Activated CD4-positive, alpha-beta T cell treated with anti-CD3 and anti-CD28 coated beads for 48 hours (primary cell): ENCODE measurements around the gene PPTC7.
A peak's percentile ranks its signal among the peaks of the same experiment; 100 is the strongest.
"Not testable (repeated sequence)": the region's sequence is repeated elsewhere in the genome, so short reads cannot be mapped to it uniquely, and the experiment has no call there.

ENCODE experiments used
- DNase-seq: peaks from one replicate; pipeline ENCODE4 v3.0.0-alpha.2; 2020

PPTC7 gene

DNA sequence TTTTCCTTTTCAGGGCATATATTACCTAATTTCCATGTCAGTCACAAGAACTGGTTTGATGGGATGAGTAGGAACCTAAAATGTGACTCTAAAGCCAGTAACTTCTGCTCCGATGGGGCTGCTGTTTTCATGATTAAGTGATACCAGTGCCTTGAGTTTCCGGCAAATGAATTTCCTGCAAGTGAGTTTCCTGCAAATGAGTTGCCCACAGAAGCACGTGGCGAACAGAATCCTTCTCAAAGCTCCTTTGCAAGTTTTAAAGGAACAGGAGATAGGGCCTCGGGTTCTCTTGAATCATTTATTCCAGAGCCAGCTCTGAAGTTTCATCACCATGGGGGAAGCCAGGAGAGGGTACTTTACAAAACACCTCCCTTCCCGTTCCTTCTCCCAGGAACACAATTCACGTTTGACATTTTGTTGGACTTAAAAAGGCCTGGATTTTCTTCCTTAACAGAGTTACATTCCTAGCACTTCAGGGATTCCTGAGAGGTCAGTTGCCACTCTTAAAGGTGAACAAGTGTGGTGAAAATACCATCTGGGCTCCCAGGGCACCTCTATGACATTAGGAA lies 2.2 kb upstream of the PPTC7 start:
- peak; percentile 64 for DNase-seq

DNA sequence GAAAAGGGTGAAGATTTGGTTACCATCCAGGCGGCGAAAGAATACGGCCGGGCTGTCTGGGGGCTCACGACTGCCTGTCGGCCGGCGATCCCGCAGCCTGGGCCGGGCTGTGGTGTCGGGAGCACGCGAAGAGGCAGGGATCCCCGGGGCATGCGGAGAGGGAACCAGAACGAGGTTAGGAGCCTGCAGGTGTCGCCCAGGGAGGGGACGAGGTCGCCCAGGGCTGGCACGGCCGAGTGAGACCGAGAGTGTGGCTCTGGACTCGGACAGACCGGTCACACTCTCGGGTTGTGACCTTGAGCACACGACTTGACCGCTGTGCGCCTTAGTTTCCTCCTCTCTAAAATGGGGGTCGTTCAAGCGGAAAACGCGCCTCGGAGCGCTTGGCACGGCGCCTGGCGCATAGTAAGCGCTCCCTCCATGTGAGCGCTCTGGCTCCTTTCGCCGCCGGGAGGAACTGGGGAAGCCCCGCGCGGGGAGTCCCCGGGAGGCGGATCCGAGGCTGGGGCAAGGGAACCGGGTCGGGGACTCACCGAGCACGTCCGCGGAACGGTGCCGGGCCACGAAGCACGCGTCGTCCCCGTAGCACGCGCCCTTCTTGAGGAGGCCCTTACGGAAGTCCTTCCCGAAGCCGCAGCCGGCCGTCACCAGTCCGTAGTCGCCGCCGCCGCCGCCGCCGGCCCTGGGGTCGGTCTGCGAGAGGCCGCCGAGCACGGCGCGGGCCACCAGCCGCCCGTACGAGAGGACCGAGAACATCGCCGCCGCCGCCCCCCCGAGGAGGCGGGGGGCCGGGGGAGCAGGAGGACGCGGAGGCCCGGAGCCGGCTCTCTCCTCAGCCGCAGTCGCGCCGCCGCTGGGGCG lies 612 bp downstream of the PPTC7 start:
- peak; percentile 81 for DNase-seq

DNA sequence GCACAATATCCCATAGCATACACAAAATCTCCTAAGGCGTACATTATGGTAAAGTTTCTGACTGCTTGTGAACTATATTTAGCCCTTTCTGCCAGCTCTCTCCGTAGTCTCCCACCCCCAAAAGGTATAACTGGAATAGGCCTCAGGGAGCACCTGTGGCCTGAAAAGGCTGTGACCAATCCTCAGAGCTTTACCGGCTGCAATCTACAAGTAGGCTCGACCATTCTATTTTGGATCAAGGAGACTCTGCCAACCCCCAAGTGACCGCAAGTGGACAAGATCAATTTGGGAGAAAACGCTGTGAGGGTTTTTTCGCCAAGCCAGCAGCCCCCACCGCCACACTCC lies 1.2 kb downstream of the PPTC7 start:
- DNase-seq, result no peak

DNA sequence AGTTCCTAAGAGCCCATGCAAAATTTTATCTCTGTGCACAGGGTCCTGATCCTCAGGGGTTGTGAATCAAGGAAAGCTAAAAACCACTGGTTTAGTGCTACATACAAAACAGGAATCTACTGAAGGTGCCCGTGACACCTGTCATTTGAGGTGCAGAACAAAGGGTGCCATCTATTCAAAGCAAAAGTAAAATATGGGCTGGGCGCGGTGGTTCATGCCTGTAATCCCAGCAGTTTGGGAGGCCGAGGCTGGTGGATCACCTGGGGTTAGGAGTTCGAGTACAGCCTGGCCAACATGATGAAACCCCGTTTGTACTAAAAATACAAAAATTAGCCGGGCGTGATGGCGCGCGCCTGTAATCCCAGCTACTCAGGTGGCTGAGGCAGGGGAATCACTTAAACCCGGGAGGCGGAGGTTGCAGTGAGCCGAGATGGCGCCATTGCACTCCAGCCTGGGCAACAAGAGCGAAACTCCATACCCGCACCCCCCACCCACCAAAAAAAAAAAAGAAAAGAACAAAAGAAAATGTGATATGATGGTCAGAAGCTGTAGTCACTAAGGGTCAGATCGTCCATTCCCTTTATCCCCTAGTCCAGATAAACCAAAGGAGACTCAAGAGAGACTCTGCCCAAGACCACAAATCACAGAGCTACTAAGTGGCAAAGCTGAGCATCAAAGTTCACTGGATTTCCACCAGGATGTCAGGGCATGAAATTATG lies 3.4 kb downstream of the PPTC7 start:
- DNase-seq, result peak; percentile 27

DNA sequence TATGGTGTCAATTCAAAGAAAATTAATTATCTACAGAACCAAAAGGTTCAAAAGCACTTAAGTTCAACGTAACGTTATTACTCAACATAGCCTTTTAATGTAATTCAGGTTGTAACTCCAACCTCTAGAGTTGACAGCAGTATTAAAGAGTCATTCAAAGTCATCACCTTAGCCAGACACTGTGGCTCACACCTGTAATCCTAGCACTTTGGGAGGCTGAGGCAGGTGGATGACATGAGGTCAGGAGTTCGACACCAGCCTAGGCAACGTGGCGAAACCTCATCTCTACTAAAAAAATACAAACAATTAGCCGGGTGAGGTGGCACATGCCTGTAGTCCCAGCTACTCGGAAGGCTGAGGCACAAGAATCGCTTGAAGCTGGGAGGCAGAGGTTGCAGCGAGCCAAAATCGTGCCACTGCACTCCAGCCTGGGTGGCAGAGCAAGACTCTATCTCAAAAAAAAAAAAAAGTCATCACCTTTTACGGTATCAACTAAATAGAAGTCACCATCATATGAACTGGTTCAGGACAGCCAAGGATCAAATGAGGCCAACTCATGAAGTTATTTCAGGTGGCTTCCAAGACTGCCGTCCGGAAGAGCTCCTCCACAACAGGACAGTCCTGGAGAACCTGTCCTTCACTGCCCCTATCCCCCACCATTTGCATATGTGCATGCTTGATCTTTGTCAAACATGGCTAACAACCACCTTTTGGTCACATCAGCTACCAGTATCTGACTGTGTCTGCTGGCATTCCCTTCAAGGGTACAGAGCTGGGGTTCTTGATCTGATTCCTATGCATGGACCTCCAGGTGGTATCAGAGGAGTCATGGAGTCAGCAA lies 4.2 kb downstream of the PPTC7 start:
- peak; percentile 61 for DNase-seq

DNA sequence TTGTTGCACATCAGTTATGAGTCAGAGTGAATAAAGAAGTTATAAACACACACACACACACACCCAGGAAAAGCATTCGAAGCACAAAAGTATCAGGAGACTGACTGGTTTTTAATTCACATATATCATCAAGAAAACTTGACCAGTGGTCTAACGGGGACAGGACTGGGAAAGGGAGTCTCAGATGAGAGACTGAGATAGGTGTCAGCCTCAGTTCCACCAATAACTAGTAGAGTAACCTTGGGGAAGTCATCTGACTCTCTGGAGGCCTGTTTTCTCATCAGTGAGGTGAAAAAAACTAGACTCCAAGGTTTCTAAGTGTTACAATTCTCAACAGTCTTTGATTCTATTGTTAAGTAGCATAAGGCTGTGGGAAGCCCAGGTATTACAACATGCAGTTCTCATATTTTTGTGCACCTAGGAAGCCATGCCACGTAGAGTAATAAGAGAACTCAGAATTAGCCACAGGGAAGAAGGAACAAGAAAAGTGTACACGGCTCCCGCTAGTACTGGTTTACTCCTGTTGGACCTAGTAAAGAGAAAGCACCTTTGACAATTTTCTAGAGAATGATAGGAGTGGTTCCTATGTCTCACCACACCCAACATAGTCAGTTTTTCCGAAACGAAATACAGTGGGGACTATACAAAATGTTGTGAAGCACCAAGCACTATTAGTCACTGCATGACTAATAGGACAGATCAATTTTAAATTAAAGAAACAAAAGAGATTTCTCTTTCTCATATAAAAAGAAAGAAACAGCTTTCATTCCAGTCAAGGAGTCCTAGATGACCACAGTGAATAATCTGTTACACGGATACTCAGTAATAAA lies 5.0 kb downstream of the PPTC7 start:
- DNase-seq, result peak; percentile 56

DNA sequence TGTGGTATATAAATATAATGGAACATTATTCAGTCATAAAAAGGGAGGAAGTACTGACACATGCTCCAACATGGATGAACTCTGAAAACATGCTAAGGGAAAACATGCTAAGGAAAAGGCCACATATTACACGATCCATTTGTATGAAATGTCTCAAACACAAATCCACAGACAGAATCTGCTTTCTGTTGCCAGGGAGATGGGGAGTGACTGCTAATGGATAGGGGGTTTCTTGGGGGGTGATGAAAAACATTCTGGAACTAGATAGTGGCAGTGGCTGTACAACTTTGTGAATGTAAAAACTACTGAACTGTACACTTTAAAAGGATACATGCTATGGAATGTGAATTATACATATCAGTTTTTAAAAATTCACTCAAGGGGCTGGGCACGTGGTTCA lies 6.6 kb downstream of the PPTC7 start:
- DNase-seq, result no peak

DNA sequence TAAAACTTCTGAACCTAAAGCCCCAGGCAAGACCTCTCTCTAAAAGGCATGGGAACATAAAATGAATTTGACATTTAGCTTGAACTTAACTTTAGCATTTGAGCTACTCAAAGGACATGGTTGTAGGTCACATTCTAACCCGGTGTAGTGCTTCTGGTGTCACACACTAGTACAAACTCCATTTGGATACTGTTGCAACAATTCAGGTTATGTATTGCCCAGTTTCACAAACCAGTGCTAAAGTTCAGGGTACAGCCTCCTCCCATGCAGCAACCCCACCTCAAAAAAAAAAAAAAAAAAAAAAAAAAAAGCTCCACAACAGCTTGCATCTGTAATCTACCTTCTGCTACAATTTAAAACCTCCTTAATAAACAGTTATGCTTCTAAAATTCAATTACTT lies 7.8 kb downstream of the PPTC7 start:
- DNase-seq, result no peak

DNA sequence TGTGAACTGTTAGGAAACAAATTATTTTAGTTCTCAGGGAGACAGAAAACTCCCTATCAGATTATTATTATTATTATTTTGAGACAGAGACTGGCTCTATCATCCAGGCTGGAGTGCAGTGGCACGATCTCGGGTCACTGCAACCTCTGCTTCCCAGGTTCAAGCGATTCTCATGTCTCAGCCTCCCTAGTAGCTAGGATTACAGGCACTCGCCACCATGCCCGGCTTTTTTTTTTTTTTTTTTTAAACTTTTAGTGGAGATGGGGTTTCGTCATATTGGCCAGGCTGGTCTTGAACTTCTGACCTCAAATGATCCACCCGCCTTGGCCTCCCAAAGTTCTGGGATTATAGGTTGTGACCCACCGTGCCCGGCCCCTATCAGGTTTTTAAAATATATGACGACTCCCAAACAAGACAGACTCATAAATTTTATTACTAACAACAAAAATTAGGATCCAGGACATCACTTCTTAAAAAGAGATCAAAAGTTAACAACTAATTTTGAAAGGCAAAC lies 8.3 kb downstream of the PPTC7 start:
- DNase-seq, result not testable (repeated sequence)

DNA sequence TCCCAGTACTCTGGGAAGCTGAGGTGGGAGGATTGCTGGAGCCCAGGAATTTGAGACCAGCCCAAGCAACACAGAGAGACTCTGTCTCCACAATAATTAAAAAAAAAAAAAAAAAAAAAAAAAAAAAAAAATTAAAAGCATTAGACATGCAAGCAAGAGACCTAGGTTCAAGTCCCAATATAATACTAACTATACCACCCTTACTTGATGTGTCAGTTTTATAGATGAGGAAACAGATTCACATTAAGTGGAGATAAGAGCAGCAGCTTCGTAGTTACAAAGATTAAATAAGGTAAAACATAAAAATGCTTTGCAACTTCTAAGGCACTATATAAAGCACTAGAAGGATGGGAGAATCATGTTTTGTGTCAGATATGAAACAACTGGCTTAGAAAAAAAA lies 9.1 kb downstream of the PPTC7 start:
- DNase-seq, result no peak

DNA sequence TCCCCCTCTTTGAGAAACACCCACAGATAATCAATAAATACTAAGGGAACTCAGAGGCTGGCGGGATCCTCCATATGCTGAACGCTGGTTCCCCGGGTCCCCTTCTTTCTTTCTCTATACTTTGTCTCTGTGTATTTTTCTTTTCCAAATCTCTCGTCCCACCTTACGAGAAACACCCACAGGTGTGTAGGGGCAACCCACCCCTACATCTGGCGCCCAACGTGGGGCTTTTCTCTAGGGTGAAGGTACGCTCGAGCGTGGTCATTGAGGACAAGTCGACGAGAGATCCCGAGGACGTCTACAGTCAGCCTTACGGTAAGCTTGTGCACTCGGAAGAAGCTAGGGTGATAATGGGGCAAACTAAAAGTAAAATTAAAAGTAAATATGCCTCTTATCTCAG lies 12.3 kb downstream of the PPTC7 start:
- DNase-seq, result not testable (repeated sequence)

DNA sequence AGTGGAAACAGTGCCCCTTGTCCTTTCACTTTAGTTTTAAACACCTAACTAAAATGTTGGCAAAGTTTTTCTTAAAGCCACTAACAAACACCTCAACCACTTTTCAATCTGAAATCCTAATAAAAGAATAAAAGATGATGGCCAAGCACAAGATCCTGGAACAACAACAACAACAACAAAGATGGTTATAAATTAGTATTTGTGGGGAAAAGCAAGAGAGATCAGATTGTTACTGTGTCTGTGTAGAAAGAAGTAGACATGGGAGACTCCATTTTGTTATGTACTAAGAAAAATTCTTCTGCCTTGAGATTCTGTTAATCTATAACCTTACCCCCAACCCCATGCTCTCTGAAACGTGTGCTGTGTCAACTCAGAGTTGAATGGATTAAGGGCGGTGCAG lies 13.3 kb downstream of the PPTC7 start:
- not testable (repeated sequence) for DNase-seq

DNA sequence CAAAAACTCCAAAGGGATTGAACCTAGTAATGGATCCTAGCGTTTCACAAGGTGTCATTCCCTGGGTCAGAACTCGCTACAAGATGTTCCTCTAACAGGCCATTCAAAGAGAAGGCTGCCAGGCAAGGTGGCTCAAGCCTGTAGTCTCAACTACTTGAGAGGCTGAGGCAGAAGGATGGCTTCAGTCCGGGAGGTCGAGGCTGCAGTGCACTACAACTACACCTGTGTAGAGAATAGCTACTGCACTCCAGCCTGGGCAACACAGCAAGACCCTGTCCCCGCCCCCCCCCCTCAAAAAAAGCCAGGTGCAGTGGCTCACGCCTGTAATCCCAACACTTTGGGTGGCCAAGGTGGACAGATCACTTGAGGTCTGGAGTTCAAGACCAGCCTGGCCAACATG lies 14.4 kb downstream of the PPTC7 start:
- no peak for DNase-seq

DNA sequence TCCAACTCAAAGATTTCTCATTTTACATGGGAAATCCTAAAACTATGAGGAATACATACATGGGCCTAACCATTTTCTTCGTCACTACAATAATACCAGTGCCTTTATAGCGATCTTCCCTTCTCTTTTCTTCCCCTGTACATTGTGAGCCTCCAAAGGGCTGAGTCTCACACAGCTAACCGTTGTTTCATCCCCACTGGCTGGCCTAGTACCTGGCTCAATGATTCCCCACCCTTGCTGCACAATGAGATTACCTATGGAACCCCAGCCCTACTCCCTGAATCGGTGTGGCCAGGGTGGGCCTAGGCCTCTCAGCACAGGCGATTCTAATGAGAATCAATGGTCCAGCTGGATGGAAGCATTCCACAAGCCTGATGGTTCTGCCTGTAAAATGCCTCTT lies 16.1 kb downstream of the PPTC7 start:
- no peak for DNase-seq

DNA sequence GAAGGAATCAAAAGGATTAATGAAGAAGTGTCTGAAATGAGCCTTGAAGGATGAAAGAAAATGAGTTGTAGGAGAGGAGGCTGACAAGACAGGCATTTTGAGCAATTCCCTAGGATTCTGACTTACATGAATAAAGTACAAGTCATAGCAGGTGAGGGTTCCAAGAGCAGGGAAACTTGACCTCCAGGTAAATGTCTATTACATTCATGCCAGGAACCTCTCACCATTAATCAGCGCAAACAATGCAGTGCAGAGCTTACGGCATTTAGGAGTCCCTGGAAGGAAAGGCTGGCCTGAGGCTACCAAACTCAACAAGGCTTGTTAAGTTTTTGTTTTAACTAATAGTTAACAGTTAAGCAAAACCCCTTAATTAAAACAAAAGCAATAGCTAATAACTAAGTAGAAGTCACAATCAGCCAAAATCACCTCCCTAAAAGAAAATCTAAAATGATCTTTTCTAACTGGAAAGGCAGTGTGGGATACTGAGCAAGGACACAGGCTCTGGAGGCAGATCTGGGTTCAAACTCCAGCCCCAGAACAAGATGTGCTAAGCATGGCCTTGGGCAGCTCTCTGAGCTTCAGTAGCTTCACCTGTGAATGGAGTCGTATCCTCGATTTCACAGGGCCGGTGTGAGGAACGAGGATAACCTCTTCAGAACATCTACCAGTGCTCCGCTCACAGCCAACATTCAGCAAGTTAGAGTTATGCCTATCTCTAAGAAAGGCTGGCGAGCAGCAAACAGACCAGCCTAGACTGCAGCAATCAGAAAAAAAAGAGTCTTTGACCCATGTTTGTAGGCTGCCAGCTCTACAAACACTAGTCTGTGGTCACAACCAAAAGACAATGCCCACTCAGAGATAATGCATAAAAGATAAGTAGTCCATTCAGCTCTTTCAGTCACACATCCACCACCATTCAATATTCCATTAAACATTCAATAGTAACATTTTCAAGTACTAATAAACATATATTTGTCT lies 16.9 kb downstream of the PPTC7 start:
- no peak for DNase-seq

DNA sequence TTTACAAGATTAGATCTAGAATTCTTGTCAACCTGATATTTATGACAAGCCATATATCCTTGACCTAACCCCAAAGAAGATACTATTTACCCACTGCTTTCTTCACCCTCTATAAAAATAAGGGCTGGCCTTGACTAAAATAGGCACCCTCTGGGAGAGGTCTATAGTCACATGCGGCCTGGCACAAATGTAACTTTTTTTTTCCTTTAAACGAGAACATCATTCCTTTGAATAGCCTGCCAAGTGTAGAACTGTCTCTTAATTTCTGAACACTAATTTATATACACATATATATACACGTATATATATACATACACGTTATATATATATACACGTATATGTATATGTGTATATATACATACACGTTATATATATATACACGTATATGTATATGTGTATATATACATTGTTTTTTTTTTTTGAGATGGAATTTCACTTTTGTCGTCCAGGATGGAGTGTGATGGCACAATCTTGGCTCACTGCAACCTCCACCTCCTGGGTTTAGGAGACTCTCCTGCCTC lies 18.6 kb downstream of the PPTC7 start:
- no peak for DNase-seq

DNA sequence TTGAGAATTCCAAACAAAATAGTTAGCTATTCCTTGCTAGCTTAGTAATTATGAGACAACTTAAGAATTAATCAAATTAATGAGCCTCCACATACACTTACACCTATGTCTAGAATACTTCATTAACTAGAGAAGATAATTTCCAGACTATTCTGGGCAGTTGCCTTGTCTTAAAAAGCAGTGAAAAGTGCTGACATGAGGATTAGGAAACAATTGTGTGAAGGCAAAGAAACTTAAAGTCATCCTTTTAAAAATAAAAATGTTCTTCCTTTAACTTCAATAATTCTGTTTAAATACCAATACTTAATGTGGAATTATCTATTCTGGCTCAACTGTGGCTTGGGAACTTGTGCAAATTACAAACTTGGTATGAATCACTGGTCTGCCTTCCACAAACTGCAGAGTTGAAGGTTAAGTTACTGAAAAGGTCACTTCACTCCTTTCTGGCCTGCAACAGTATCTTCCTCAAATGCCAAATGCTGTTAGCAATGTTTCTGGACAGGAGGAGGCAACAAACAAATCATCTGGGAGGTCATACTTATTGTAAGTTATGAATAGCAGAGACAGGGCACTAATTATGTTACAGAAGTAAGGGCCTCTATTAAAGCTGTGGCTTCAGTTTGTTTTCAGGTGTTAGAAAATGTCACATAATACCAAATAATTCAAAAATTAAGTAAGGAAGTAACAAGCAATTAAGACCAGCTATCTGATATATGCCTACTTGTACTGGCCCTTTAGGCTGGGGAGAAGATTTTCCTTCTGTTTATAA lies 19.2 kb downstream of the PPTC7 start:
- DNase-seq, result no peak

DNA sequence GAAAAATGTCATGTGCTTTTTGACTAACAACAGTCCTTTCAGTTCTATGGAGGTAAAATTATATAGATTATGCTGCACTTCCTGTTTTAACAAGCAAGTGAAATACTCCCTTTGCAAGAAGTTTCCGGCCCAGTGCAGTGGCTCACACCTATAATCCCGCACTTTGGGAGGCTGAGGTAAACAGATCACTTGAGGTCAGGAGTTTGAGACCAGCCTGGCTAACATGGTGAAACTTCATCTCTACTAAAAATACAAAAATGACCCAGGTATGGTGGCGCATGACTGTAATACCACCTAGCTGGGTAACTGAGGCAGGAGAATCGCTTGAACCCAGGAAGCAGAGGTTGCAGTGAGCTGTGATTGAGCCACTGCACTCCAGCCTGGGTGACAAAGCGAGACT lies 20.7 kb downstream of the PPTC7 start:
- peak; percentile 57 for DNase-seq

DNA sequence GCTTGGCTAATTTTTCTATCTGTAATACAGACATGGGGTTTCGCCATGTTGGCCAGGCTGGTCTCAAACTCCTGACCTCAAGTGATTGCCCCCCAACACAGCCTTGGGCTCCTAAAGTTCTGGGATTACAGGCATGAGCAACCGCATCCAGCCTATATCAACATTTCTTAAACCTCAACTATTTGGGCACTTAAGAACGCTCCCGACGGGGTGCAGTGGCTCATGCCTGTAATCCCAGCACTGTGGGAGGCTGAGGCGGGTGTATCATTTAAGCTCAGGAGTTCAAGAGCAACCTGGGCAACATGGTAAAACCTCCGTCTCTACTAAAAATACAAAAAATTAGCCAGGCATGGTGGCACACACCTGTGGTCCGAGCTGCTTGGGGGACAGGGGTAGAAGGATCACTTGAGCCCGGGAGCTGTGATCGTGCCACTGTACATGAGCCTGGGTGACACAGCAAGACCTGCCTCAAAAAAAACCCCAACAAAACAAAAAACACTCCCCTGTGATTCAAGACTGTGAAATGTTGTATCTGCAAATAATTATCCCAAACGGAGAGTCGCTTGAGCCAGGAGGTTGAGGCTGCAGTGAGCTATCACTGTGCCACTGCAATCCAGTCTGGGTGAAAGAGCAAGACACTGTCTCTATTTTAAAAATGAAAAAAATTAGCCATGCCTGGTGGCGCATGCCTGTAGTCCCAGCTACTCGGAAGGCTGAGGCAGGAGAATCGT lies 21.5 kb downstream of the PPTC7 start:
- no peak for DNase-seq
